Liver (tissue), 9 donors: ENCODE measurements around the gene GXYLT2. TPM values are rescaled to one million over a fixed set of nuclear protein-coding genes. Genes with fewer than 3 reads are reported as not detected.

Experiments used
- DNase-seq: peaks from one replicate; pipeline ENCODE4 v3.0.0-alpha.2; 2017; ENCODE audit warnings: low spot score
- H3K27ac ChIP-seq, 2 donors: one replicate each; pipeline ENCODE4 v1.7.0; 2013; ENCODE audit warnings: inconsistent platforms in 2 of 2, low read length in 2 of 2, control low read depth in 1 of 2, low read depth in 1 of 2, mild to moderate bottlenecking in 1 of 2
- H3K27me3 ChIP-seq, 4 donors: one replicate each; pipeline versions ENCODE4 v1.6.1 to v1.7.0; 2013; ENCODE audit warnings: low read length in 3 of 4, inconsistent platforms in 1 of 4, mild to moderate bottlenecking in 1 of 4, moderate library complexity in 1 of 4; ENCODE audit not compliant: control insufficient read depth in 4 of 4, insufficient read depth in 4 of 4
- H3K36me3 ChIP-seq, 4 donors: one replicate each; pipeline versions ENCODE4 v1.6.1 to v1.7.0; 2013; ENCODE audit warnings: low read length in 3 of 4, mild to moderate bottlenecking in 3 of 4, low read depth in 1 of 4, moderate library complexity in 1 of 4; ENCODE audit not compliant: control insufficient read depth in 4 of 4, insufficient read depth in 3 of 4
- H3K4me1 ChIP-seq, 4 donors: one replicate each; pipeline versions ENCODE4 v1.6.1 to v1.7.0; 2013; ENCODE audit warnings: low read length in 3 of 4, mild to moderate bottlenecking in 3 of 4, moderate library complexity in 1 of 4; ENCODE audit not compliant: control insufficient read depth in 4 of 4, insufficient read depth in 4 of 4
- H3K4me3 ChIP-seq, 3 donors: one replicate each; pipeline versions ENCODE4 v1.6.1 to v1.7.0; 2013; ENCODE audit warnings: low read length in 3 of 3, control low read depth in 1 of 3, low read depth in 1 of 3, mild to moderate bottlenecking in 1 of 3
- H3K9ac ChIP-seq, 2 donors: one replicate each; pipeline ENCODE4 v1.7.0; 2013; ENCODE audit warnings: low read length in 2 of 2, mild to moderate bottlenecking in 2 of 2, moderate library complexity in 2 of 2, control low read depth in 1 of 2, low read depth in 1 of 2
- H3K9me3 ChIP-seq, 4 donors: one replicate each; pipeline versions ENCODE4 v1.6.1 to v1.7.0; 2013; ENCODE audit warnings: low read length in 3 of 4; ENCODE audit not compliant: control insufficient read depth in 4 of 4
- ATF3 ChIP-seq: IDR thresholded peaks from 2 replicates; pipeline ENCODE4 v1.6.1; 2016; ENCODE audit warnings: antibody characterized with exemption
- CTCF ChIP-seq: fragments of 150-350 bp; IDR thresholded peaks from 2 replicates; pipeline ENCODE4 v1.5.1; 2017; ENCODE audit warnings: improper control_type of control experiment, low read depth, low read length; ENCODE audit not compliant: missing input control
- EGR1 ChIP-seq, 2 donors: IDR thresholded peaks; 2 replicates each; pipeline ENCODE4 v1.6.1; 2016 to 2018; ENCODE audit warnings: antibody characterized with exemption in 2 of 2, low read depth in 2 of 2
- FOXA1 ChIP-seq: IDR thresholded peaks from 2 replicates; pipeline ENCODE4 v1.6.1; 2016; ENCODE audit warnings: antibody characterized with exemption
- FOXA2 ChIP-seq: IDR thresholded peaks from 2 replicates; pipeline ENCODE4 v1.6.1; 2016; ENCODE audit warnings: antibody characterized with exemption
- GABPA ChIP-seq, 2 donors: IDR thresholded peaks in 1 of 2; conservative IDR thresholded peaks in 1 of 2; 2 replicates each; pipeline ENCODE4 v1.6.1; 2016; ENCODE audit warnings: antibody characterized with exemption in 2 of 2, mild to moderate bottlenecking in 1 of 2, moderate library complexity in 1 of 2
- HNF4A ChIP-seq, 2 donors: conservative IDR thresholded peaks; 2 replicates each; pipeline ENCODE4 v1.6.1; 2016; ENCODE audit warnings: antibody characterized with exemption in 2 of 2, mild to moderate bottlenecking in 2 of 2
- HNF4G ChIP-seq: IDR thresholded peaks from 2 replicates; pipeline ENCODE4 v1.6.1; 2016; ENCODE audit warnings: antibody characterized with exemption
- JUND ChIP-seq, 2 donors: IDR thresholded peaks; 2 replicates each; pipeline ENCODE4 v1.6.1; 2016; ENCODE audit warnings: antibody characterized with exemption in 2 of 2
- MAX ChIP-seq: IDR thresholded peaks from 2 replicates; pipeline ENCODE4 v1.6.1; 2016; ENCODE audit warnings: antibody characterized with exemption
- NR2F2 ChIP-seq: IDR thresholded peaks from 2 replicates; pipeline ENCODE4 v1.6.1; 2016; ENCODE audit warnings: antibody characterized with exemption
- RAD21 ChIP-seq, 2 donors: IDR thresholded peaks; 2 replicates each; pipeline ENCODE4 v1.6.1; 2016; ENCODE audit warnings: antibody characterized with exemption in 2 of 2, mild to moderate bottlenecking in 2 of 2
- REST ChIP-seq: IDR thresholded peaks from 2 replicates; pipeline ENCODE4 v1.6.1; 2016; ENCODE audit warnings: antibody characterized with exemption, mild to moderate bottlenecking
- RXRA ChIP-seq, 2 donors: IDR thresholded peaks; 2 replicates each; pipeline ENCODE4 v1.6.1; 2017 to 2018; ENCODE audit warnings: antibody characterized with exemption in 2 of 2, mild to moderate bottlenecking in 1 of 2
- SP1 ChIP-seq: IDR thresholded peaks from 2 replicates; pipeline ENCODE4 v1.6.1; 2018; ENCODE audit warnings: antibody characterized with exemption, mild to moderate bottlenecking
- TAF1 ChIP-seq: conservative IDR thresholded peaks from 2 replicates; pipeline ENCODE4 v1.6.1; 2016; ENCODE audit warnings: antibody characterized with exemption, mild to moderate bottlenecking
- YY1 ChIP-seq: IDR thresholded peaks from 2 replicates; pipeline ENCODE4 v1.6.1; 2016; ENCODE audit warnings: antibody characterized with exemption, mild to moderate bottlenecking
- ZBTB33 ChIP-seq: IDR thresholded peaks from 2 replicates; pipeline ENCODE4 v1.6.1; 2016; ENCODE audit warnings: antibody characterized with exemption
- WGBS: extraction: QIAGEN DNeasy Blood & Tissue Kit; methylation state at CpG from one replicate; pipeline ENCODE4 v1.1.7; 2013; 5-methylcytosine and 5-hydroxymethylcytosine counted together
- polyA plus RNA-seq, 2 donors: library from polyadenylated mRNA; stranded (reverse) in 1 of 2; unstranded in 1 of 2; fragments of 200-250 nt in 1 of 2; fragments of >200 nt in 1 of 2; fragmentation: Nextera tagmentation in 1 of 2; extraction: Ambion mirVana in 1 of 2; gene quantifications; one replicate each; pipeline versions ENCODE4 v1.2.1 to v1.2.3, GENCODE V29; 2013 to 2015
- total RNA-seq, 2 donors: library from RNA; depleted of rRNA; stranded (reverse); fragments of >200 nt; gene quantifications; one replicate each; pipeline ENCODE4 v1.2.3, GENCODE V29; 2014
- donor health status: healthy.
- donor health status: healthy.
- donor health status: healthy.
- donor health status: healthy.
- donor health status: healthy.

The GXYLT2 gene
- total and polyA plus RNA-seq, 4 donors: 0.06 to 0.98 (median 0.10) TPM

- Histone ChIP-seq H3K9me3 (no peaks in the 10 kb centered on the region), H3K4me1 (peaks cover 6 to 20% (median 8%) of the 10 kb centered on the region in 4 donors), H3K36me3 (no peaks in the 10 kb centered on the region), H3K27ac (peak overlapping the region in 1 of 2 donors; percentile 35), H3K4me3 (no peak overlapping the region), H3K27me3 (no peaks in the 10 kb centered on the region), H3K9ac (no peak overlapping the region)
- no peak for DNase-seq
- WGBS: 81% methylated on average over 3 of the region's 3 CpGs
- TF ChIP-seq HNF4G: no peak
- no peak for TF ChIP-seq RXRA (IDR thresholded peaks at IDR 0.05)
- no peak for TF ChIP-seq NR2F2
- TF ChIP-seq HNF4A (conservative IDR thresholded peaks at IDR 0.05): no peak
- no peak for TF ChIP-seq REST
- TF ChIP-seq FOXA2: no peak
- TF ChIP-seq FOXA1: no peak
- no peak for TF ChIP-seq YY1
- no peak for TF ChIP-seq EGR1 (IDR thresholded peaks at IDR 0.05; ENCODE audit: low read depth in 2 of 2)
Observed at GRCh38 chr3:72972706-72973030, 84.8 kb downstream of the GXYLT2 start.

- no peak for TF ChIP-seq REST
- peak in 1 of 2 donors; percentile 14 for TF ChIP-seq RAD21 (IDR thresholded peaks at IDR 0.05)
- no peak for TF ChIP-seq GABPA (IDR thresholded peaks at IDR 0.05 in 1 of 2, conservative IDR thresholded peaks at IDR 0.05 in 1 of 2)
- no peak for TF ChIP-seq FOXA1
- TF ChIP-seq ATF3: no peak
- TF ChIP-seq RXRA (IDR thresholded peaks at IDR 0.05): peak; percentile 69 to 86
- TF ChIP-seq HNF4A (conservative IDR thresholded peaks at IDR 0.05): peak; percentile 80 to 95
- peak in 1 of 2 donors; percentile 28 for TF ChIP-seq EGR1 (IDR thresholded peaks at IDR 0.05; ENCODE audit: low read depth in 2 of 2)
- no peak for TF ChIP-seq TAF1
- peak; percentile 91 for TF ChIP-seq HNF4G
- peak; percentile 43 to 49 for TF ChIP-seq JUND (IDR thresholded peaks at IDR 0.05)
- peak; percentile 19 for TF ChIP-seq YY1
- peak; percentile 34 for TF ChIP-seq NR2F2
- peak; percentile 85 for TF ChIP-seq SP1
- TF ChIP-seq CTCF: no peak
- TF ChIP-seq MAX: no peak
- TF ChIP-seq ZBTB33: no peak
- TF ChIP-seq FOXA2: no peak
- Histone ChIP-seq H3K9me3 (no peaks in the 10 kb centered on the region), H3K4me1 (peaks cover 3 to 16% (median 6%) of the 10 kb centered on the region in 4 donors), H3K4me3 (no peak overlapping the region), H3K27me3 (no peaks in the 10 kb centered on the region), H3K27ac (peak overlapping the region in 1 of 2 donors; percentile 35), H3K9ac (no peak overlapping the region), H3K36me3 (no peaks in the 10 kb centered on the region)
- WGBS: 40% methylated on average over 7 of the region's 7 CpGs
- no peak for DNase-seq
Observed at GRCh38 chr3:72973031-72973723, 85.3 kb downstream of the GXYLT2 start.
